ENCODE data around the gene MARCO.
"Not testable (repeated sequence)": the region's sequence is repeated elsewhere in the genome, so short reads cannot be mapped to it uniquely, and the experiment has no call there.

Gene MARCO

GRCh38 chr2:118974103-118974993 is 32.4 kb downstream of the MARCO start:
- no peak for DNase-seq (ENCODE audit: low read depth)

- DNase-seq (ENCODE audit: low read depth) = no peak
Measured at GRCh38 chr2:118975133-118975532, 33.1 kb downstream of the MARCO start.

GRCh38 chr2:118978064-118978463 is 36.1 kb downstream of the MARCO start:
- DNase-seq (ENCODE audit: low read depth) = no peak

GRCh38 chr2:118979152-118979861 is 37.3 kb downstream of the MARCO start:
- no peak for DNase-seq (ENCODE audit: low read depth)

- no peak for DNase-seq (ENCODE audit: low read depth)
Measured at GRCh38 chr2:118980022-118980421, 38.0 kb downstream of the MARCO start.

- DNase-seq (ENCODE audit: low read depth) = no peak
Measured at GRCh38 chr2:118980573-118980972, 38.6 kb downstream of the MARCO start.

GRCh38 chr2:118981632-118982031 is 39.6 kb downstream of the MARCO start:
- DNase-seq (ENCODE audit: low read depth) = no peak

GRCh38 chr2:118982039-118982438 is 40.0 kb downstream of the MARCO start:
- DNase-seq (ENCODE audit: low read depth) = no peak

GRCh38 chr2:118983133-118983532 is 41.1 kb downstream of the MARCO start:
- no peak for DNase-seq (ENCODE audit: low read depth)

- DNase-seq (ENCODE audit: low read depth) = no peak
Measured at GRCh38 chr2:118983915-118984314, 41.9 kb downstream of the MARCO start.

- no peak for DNase-seq (ENCODE audit: low read depth)
Measured at GRCh38 chr2:118986738-118987137, 44.7 kb downstream of the MARCO start.

GRCh38 chr2:118987886-118988285 is 45.9 kb downstream of the MARCO start:
- no peak for DNase-seq (ENCODE audit: low read depth)

GRCh38 chr2:118988706-118989105 is 46.7 kb downstream of the MARCO start:
- DNase-seq (ENCODE audit: low read depth) = no peak

GRCh38 chr2:118989481-118989880 is 47.5 kb downstream of the MARCO start:
- no peak for DNase-seq (ENCODE audit: low read depth)

GRCh38 chr2:118990757-118991545 is 49.0 kb downstream of the MARCO start:
- no peak for DNase-seq (ENCODE audit: low read depth)

GRCh38 chr2:118991554-118991953 is 49.6 kb downstream of the MARCO start:
- no peak for DNase-seq (ENCODE audit: low read depth)

- DNase-seq (ENCODE audit: low read depth) = no peak
Measured at GRCh38 chr2:118992740-118993391, 50.9 kb downstream of the MARCO start.

GRCh38 chr2:118993392-118993752 is 51.4 kb downstream of the MARCO start:
- no peak for DNase-seq (ENCODE audit: low read depth)

- no peak for DNase-seq (ENCODE audit: low read depth)
Measured at GRCh38 chr2:118994172-118994700, 52.2 kb downstream of the MARCO start.

GRCh38 chr2:118994778-118995177 is 52.8 kb downstream of the MARCO start:
- no peak for DNase-seq (ENCODE audit: low read depth)

- not testable (repeated sequence) for DNase-seq (ENCODE audit: low read depth)
Measured at GRCh38 chr2:119003856-119004255, 61.9 kb downstream of the MARCO start.

GRCh38 chr2:119004602-119005001 is 62.6 kb downstream of the MARCO start:
- no peak for DNase-seq (ENCODE audit: low read depth)

Data from non-pigmented ciliary epithelial cell (primary cell).